Measurements from ENCODE around the gene EEPD1.

DNA sequence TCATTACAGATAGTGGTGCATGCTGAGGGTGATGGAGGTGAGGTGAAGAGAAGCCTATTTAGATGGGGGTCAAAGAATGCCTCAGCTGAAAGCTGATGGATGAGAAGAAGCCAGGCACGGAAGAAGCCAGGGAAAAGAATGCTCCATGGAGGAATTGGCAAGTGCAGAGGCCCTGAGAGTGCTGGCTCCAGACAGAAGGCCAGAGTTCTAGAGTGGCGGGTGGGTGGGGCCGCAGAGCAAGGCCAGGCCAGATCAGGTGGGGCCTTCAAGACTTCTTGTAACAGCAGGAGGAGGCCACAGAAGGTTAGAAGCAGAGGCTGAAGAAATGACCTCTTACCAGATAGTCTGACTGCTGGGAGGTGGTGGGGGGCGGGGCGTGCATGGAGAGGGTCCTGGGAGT lies 7.3 kb downstream of the EEPD1 start:
- TF ChIP-seq CTCF (IDR thresholded peaks at IDR 0.05) (no peak), POLR2A (IDR thresholded peaks at IDR 0.05) (no peak)
